Karpas-422 (cell line): ENCODE results near the gene GALNTL6. TPM values are rescaled to one million over a fixed set of nuclear protein-coding genes. Genes with fewer than 3 reads are reported as not detected.

Experiments
- DNase-seq: peaks from one replicate; pipeline ENCODE4 v3.0.0-alpha.2; 2015
- H2AFZ ChIP-seq: fragments of 200-600 bp; sonication (generic); 2 replicates; pipeline ENCODE4 v1.6.1; 2014; ENCODE audit warnings: antibody characterized with exemption, low read length, mixed read lengths
- H3K27ac ChIP-seq: fragments of 200-600 bp; sonication (generic); 2 replicates; pipeline ENCODE4 v1.5.1; 2014; ENCODE audit warnings: mild to moderate bottlenecking, low read length, moderate library complexity
- H3K27me3 ChIP-seq: fragments of 200-600 bp; sonication (generic); 2 replicates; pipeline ENCODE4 v1.6.1; 2014; ENCODE audit warnings: low read length, mixed read lengths
- H3K36me3 ChIP-seq: fragments of 200-600 bp; sonication (generic); 2 replicates; pipeline ENCODE4 v1.6.1; 2014; ENCODE audit warnings: low read length, mixed read lengths; ENCODE audit not compliant: insufficient read depth
- H3K4me1 ChIP-seq: fragments of 200-600 bp; sonication (generic); 2 replicates; pipeline ENCODE4 v1.6.1; 2014; ENCODE audit warnings: mild to moderate bottlenecking, low read length, mixed read lengths
- H3K4me2 ChIP-seq: fragments of 200-600 bp; sonication (generic); 2 replicates; pipeline ENCODE4 v1.6.1; 2014; ENCODE audit warnings: low read length, low read depth, mild to moderate bottlenecking; ENCODE audit not compliant: poor library complexity, severe bottlenecking
- H3K4me3 ChIP-seq: fragments of 200-600 bp; sonication (generic); 2 replicates; pipeline ENCODE4 v1.5.1; 2014; ENCODE audit warnings: mild to moderate bottlenecking, antibody characterized with exemption, low read length, mixed read lengths
- H3K79me2 ChIP-seq: fragments of 200-600 bp; sonication (generic); 2 replicates; pipeline ENCODE4 v1.6.1; 2014; ENCODE audit warnings: mild to moderate bottlenecking, low read length, mixed read lengths
- H3K9ac ChIP-seq: fragments of 200-600 bp; sonication (generic); 2 replicates; pipeline ENCODE4 v1.6.0; 2014; ENCODE audit warnings: low read length
- H3K9me2 ChIP-seq: fragments of 200-600 bp; sonication (generic), shearing (Covaris generic); replicated peaks from 2 replicates; pipeline ENCODE4 v1.6.0; 2014; ENCODE audit warnings: mild to moderate bottlenecking, low read length, moderate library complexity; ENCODE audit not compliant: insufficient read depth
- H3K9me3 ChIP-seq: fragments of 300-700, 200-600 bp; sonication (generic); 2 replicates; pipeline ENCODE4 v1.6.1; 2014; ENCODE audit warnings: low read length, mixed read lengths
- H4K20me1 ChIP-seq: fragments of 200-600 bp; sonication (generic); 2 replicates; pipeline ENCODE4 v1.6.1; 2014; ENCODE audit warnings: mild to moderate bottlenecking, antibody characterized with exemption, low read length, low read depth; ENCODE audit not compliant: insufficient read depth
- total RNA-seq: library from RNA; depleted of rRNA; stranded (reverse); fragments of >200 nt; shearing (Covaris generic); gene quantifications from 2 replicates; pipeline ENCODE4 v1.2.3, GENCODE V29; 2014; ENCODE audit warnings: low replicate concordance

Gene GALNTL6
- total RNA-seq, 1 experiment from 2014 or later, result not detected

GRCh38 chr4:172521248-172521647 is 708.0 kb downstream of the GALNTL6 start:
- Histone ChIP-seq H2AFZ (no peak overlapping the region), H3K4me3 (no peak overlapping the region), H3K4me1 (no peaks in the 10 kb centered on the region), H3K9me2 (no peaks in the 10 kb centered on the region), H3K27me3 (no peaks in the 10 kb centered on the region), H3K4me2 (no peak overlapping the region), H3K9ac (no peak overlapping the region), H4K20me1 (no peaks in the 10 kb centered on the region), H3K9me3 (no peaks in the 10 kb centered on the region), H3K79me2 (no peaks in the 10 kb centered on the region), H3K36me3 (no peaks in the 10 kb centered on the region), H3K27ac (no peak overlapping the region)
- no peak for DNase-seq

GRCh38 chr4:172521680-172522079 is 708.5 kb downstream of the GALNTL6 start:
- Histone ChIP-seq H3K36me3 (no peaks in the 10 kb centered on the region), H3K4me3 (no peak overlapping the region)

GRCh38 chr4:172543249-172543648 is 730.0 kb downstream of the GALNTL6 start:
- Histone ChIP-seq H3K4me1 (no peaks in the 10 kb centered on the region), H3K36me3 (no peaks in the 10 kb centered on the region), H3K9me3 (no peaks in the 10 kb centered on the region), H3K27ac (no peak overlapping the region), H3K9me2 (no peaks in the 10 kb centered on the region), H3K4me3 (no peak overlapping the region), H3K4me2 (no peak overlapping the region), H3K79me2 (no peaks in the 10 kb centered on the region), H2AFZ (no peak overlapping the region), H4K20me1 (no peaks in the 10 kb centered on the region), H3K27me3 (no peaks in the 10 kb centered on the region), H3K9ac (no peak overlapping the region)
- no peak for DNase-seq

More at GRCh38 chr4:172521680-172522079, 708.5 kb downstream of the GALNTL6 start:
- Histone ChIP-seq H3K4me2 (no peak overlapping the region), H3K9me2 (no peaks in the 10 kb centered on the region), H3K27me3 (no peaks in the 10 kb centered on the region), H3K27ac (no peak overlapping the region), H3K9me3 (no peaks in the 10 kb centered on the region), H2AFZ (no peak overlapping the region), H3K79me2 (no peaks in the 10 kb centered on the region), H4K20me1 (no peaks in the 10 kb centered on the region), H3K9ac (no peak overlapping the region), H3K4me1 (no peaks in the 10 kb centered on the region)
- DNase-seq, result no peak

- H3K4me3 ChIP-seq, result no peak overlapping the region
- H3K9ac ChIP-seq, result no peak overlapping the region
Measured at GRCh38 chr4:172546782-172547181, 733.6 kb downstream of the GALNTL6 start.

GRCh38 chr4:172547724-172548123 is 734.5 kb downstream of the GALNTL6 start:
- H3K36me3 ChIP-seq, result no peaks in the 10 kb centered on the region
- no peaks in the 10 kb centered on the region for H3K9me2 ChIP-seq
- H3K4me1 ChIP-seq, result no peaks in the 10 kb centered on the region
- H3K4me3 ChIP-seq, result no peak overlapping the region
- no peak for DNase-seq
- no peaks in the 10 kb centered on the region for H3K9me3 ChIP-seq
- H2AFZ ChIP-seq, result no peak overlapping the region
- no peak overlapping the region for H3K4me2 ChIP-seq
- H3K9ac ChIP-seq, result no peak overlapping the region
- no peaks in the 10 kb centered on the region for H4K20me1 ChIP-seq
- no peaks in the 10 kb centered on the region for H3K27me3 ChIP-seq
- H3K27ac ChIP-seq, result no peak overlapping the region
- H3K79me2 ChIP-seq, result no peaks in the 10 kb centered on the region

More at GRCh38 chr4:172546782-172547181, 733.6 kb downstream of the GALNTL6 start:
- no peaks in the 10 kb centered on the region for H4K20me1 ChIP-seq
- H3K27me3 ChIP-seq, result no peaks in the 10 kb centered on the region
- H3K4me2 ChIP-seq, result no peak overlapping the region
- H2AFZ ChIP-seq, result no peak overlapping the region
- no peak for DNase-seq
- no peaks in the 10 kb centered on the region for H3K79me2 ChIP-seq
- H3K9me3 ChIP-seq, result no peaks in the 10 kb centered on the region
- no peaks in the 10 kb centered on the region for H3K4me1 ChIP-seq
- no peaks in the 10 kb centered on the region for H3K9me2 ChIP-seq
- no peak overlapping the region for H3K27ac ChIP-seq
- H3K36me3 ChIP-seq, result no peaks in the 10 kb centered on the region

GRCh38 chr4:172553216-172553615 is 740.0 kb downstream of the GALNTL6 start:
- H3K9me3 ChIP-seq, result no peaks in the 10 kb centered on the region
- no peak overlapping the region for H3K9ac ChIP-seq
- no peak for DNase-seq
- H3K4me1 ChIP-seq, result no peaks in the 10 kb centered on the region
- no peaks in the 10 kb centered on the region for H3K79me2 ChIP-seq
- H3K36me3 ChIP-seq, result no peaks in the 10 kb centered on the region
- no peaks in the 10 kb centered on the region for H3K27me3 ChIP-seq
- H3K9me2 ChIP-seq, result no peaks in the 10 kb centered on the region
- no peak overlapping the region for H2AFZ ChIP-seq
- H3K4me2 ChIP-seq, result no peak overlapping the region
- no peaks in the 10 kb centered on the region for H4K20me1 ChIP-seq
- H3K4me3 ChIP-seq, result no peak overlapping the region
- H3K27ac ChIP-seq, result no peak overlapping the region

- no peak overlapping the region for H3K4me2 ChIP-seq
- H3K4me1 ChIP-seq, result no peaks in the 10 kb centered on the region
- no peak overlapping the region for H2AFZ ChIP-seq
- no peak overlapping the region for H3K27ac ChIP-seq
- H3K79me2 ChIP-seq, result no peaks in the 10 kb centered on the region
- no peaks in the 10 kb centered on the region for H3K36me3 ChIP-seq
- no peaks in the 10 kb centered on the region for H4K20me1 ChIP-seq
- H3K9ac ChIP-seq, result no peak overlapping the region
- no peak for DNase-seq
- no peaks in the 10 kb centered on the region for H3K9me2 ChIP-seq
- no peaks in the 10 kb centered on the region for H3K9me3 ChIP-seq
- H3K27me3 ChIP-seq, result no peaks in the 10 kb centered on the region
- no peak overlapping the region for H3K4me3 ChIP-seq
Measured at GRCh38 chr4:172554588-172554987, 741.4 kb downstream of the GALNTL6 start.

- H3K4me2 ChIP-seq, result no peak overlapping the region
- no peaks in the 10 kb centered on the region for H3K27me3 ChIP-seq
- H3K9me3 ChIP-seq, result no peaks in the 10 kb centered on the region
- no peaks in the 10 kb centered on the region for H3K79me2 ChIP-seq
- H3K27ac ChIP-seq, result no peak overlapping the region
- DNase-seq, result no peak
- no peaks in the 10 kb centered on the region for H3K9me2 ChIP-seq
- no peaks in the 10 kb centered on the region for H3K4me1 ChIP-seq
- no peaks in the 10 kb centered on the region for H4K20me1 ChIP-seq
- H3K36me3 ChIP-seq, result no peaks in the 10 kb centered on the region
- no peak overlapping the region for H2AFZ ChIP-seq
- H3K9ac ChIP-seq, result no peak overlapping the region
- no peak overlapping the region for H3K4me3 ChIP-seq
Measured at GRCh38 chr4:172555725-172556124, 742.5 kb downstream of the GALNTL6 start.

GRCh38 chr4:172573899-172574298 is 760.7 kb downstream of the GALNTL6 start:
- H2AFZ ChIP-seq, result no peak overlapping the region
- H3K4me1 ChIP-seq, result no peaks in the 10 kb centered on the region
- no peak overlapping the region for H3K9ac ChIP-seq
- H4K20me1 ChIP-seq, result no peaks in the 10 kb centered on the region
- no peaks in the 10 kb centered on the region for H3K27me3 ChIP-seq
- H3K4me2 ChIP-seq, result no peak overlapping the region
- H3K36me3 ChIP-seq, result no peaks in the 10 kb centered on the region
- no peak for DNase-seq
- H3K4me3 ChIP-seq, result no peak overlapping the region
- H3K9me2 ChIP-seq, result no peaks in the 10 kb centered on the region
- H3K79me2 ChIP-seq, result no peaks in the 10 kb centered on the region
- no peak overlapping the region for H3K27ac ChIP-seq
- no peaks in the 10 kb centered on the region for H3K9me3 ChIP-seq
